HFFc6 (cell line): ENCODE measurements around the gene C10orf71. TPM values are rescaled to one million over a fixed set of nuclear protein-coding genes. Genes with fewer than 3 reads are reported as not detected.

Source experiments
- DNase-seq: peaks from one replicate; pipeline ENCODE4 v3.0.0-alpha.2; 2018
- H3K27ac Mint-ChIP-seq: 2 replicates; pipeline ENCODE4 v1.8.0; 2020; ENCODE audit warnings: mild to moderate bottlenecking, mixed read lengths
- H3K27me3 Mint-ChIP-seq: 2 replicates; pipeline ENCODE4 v1.8.0; 2021; ENCODE audit warnings: mild to moderate bottlenecking, moderate library complexity, mixed read lengths; ENCODE audit not compliant: insufficient read depth
- H3K36me3 Mint-ChIP-seq: 2 replicates; pipeline ENCODE4 v1.8.0; 2021; ENCODE audit warnings: low read depth, mixed read lengths
- H3K4me1 Mint-ChIP-seq: 2 replicates; pipeline ENCODE4 v1.8.0; 2020; ENCODE audit warnings: low read depth, mixed read lengths
- H3K4me3 Mint-ChIP-seq: 2 replicates; pipeline ENCODE4 v1.8.0; 2020; ENCODE audit warnings: mild to moderate bottlenecking, moderate library complexity, mixed read lengths
- H3K9me3 Mint-ChIP-seq: 2 replicates; pipeline ENCODE4 v1.8.0; 2020; ENCODE audit warnings: mild to moderate bottlenecking, mixed read lengths
- total RNA-seq, 6 experiments: library from RNA; stranded (reverse); fragmentation: NEBNext Ultra II Directional; extraction: Animal tissue kit (Norgen Biotek cat#: 25700); gene quantifications; 2 replicates in 1 of 6; 3 replicates in 5 of 6; pipeline ENCODE4 v1.2.3, GENCODE V29; 2021
- TF ChIP-seq, protein P1 (sequence below): fragments of 200-600 bp; sonication (generic); IDR thresholded peaks from 2 replicates; pipeline ENCODE4 v1.5.0; 2021; ENCODE audit warnings: antibody characterized with exemption, mild to moderate bottlenecking

The C10orf71 gene
- total RNA-seq, 6 experiments from 2014 or later, result not detected

DNA sequence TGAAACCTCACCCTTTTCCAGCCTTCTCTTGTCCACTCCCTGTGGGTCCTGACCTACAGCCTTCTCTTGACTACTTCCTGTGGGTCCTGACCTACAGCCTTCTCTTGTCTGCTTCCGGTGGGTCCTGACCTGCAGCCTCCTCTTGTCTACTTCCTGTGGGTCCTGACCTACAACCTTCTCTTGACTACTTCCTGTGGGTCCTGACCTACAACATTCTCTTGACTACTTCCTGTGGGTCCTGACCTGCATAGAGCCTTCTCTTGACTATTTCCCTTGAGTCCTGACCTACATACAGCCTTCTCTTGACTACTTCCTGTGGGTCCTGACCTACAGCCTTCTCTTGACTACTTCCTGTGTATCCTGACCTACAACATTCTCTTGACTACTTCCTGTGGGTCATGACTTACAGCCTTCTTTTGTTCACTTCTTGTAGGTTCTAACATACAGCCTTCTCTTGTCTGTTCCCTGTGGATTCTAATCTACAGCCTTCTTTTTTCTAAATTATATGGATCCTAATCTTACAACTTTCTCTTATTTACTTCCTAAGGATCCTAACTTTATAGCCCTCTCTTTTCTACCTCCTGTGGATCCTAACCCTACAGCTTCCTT, 36.5 kb downstream of the C10orf71 start:
- no peak overlapping the region for H3K27ac Mint-ChIP-seq
- TF ChIP-seq, protein P1, sequence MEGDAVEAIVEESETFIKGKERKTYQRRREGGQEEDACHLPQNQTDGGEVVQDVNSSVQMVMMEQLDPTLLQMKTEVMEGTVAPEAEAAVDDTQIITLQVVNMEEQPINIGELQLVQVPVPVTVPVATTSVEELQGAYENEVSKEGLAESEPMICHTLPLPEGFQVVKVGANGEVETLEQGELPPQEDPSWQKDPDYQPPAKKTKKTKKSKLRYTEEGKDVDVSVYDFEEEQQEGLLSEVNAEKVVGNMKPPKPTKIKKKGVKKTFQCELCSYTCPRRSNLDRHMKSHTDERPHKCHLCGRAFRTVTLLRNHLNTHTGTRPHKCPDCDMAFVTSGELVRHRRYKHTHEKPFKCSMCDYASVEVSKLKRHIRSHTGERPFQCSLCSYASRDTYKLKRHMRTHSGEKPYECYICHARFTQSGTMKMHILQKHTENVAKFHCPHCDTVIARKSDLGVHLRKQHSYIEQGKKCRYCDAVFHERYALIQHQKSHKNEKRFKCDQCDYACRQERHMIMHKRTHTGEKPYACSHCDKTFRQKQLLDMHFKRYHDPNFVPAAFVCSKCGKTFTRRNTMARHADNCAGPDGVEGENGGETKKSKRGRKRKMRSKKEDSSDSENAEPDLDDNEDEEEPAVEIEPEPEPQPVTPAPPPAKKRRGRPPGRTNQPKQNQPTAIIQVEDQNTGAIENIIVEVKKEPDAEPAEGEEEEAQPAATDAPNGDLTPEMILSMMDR, result no peak
- H3K36me3 Mint-ChIP-seq, result no peaks in the 10 kb centered on the region
- no peak overlapping the region for H3K4me3 Mint-ChIP-seq
- no peaks in the 10 kb centered on the region for H3K4me1 Mint-ChIP-seq
- H3K27me3 Mint-ChIP-seq, result peaks cover 16% of the 10 kb centered on the region
- no peaks in the 10 kb centered on the region for H3K9me3 Mint-ChIP-seq
- DNase-seq, result no peak

DNA sequence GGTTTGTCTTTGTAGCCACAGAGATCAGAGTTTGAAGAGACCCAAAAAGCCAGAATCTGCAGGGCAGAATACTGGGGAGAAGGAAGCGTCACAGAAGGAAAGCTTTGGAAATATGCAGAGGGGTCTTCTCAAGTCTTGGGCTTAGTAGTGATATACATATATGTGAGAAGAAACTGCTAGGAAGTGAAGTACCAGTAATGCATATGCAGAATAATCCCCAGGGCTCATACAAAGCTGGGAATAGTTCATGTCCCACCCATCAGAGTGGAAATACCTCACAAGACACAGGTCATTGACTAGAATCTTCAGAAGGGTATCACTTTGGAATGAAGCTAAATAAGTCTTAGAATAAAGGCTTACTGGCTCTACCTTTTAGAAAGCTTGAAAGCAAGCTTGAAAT, 39.6 kb downstream of the C10orf71 start:
- Mint-ChIP-seq H3K9me3 (no peaks in the 10 kb centered on the region), H3K27me3 (peaks cover 25% of the 10 kb centered on the region), H3K4me1 (no peaks in the 10 kb centered on the region), H3K36me3 (no peaks in the 10 kb centered on the region), H3K4me3 (no peak overlapping the region), H3K27ac (no peak overlapping the region)
- no peak for DNase-seq
- TF ChIP-seq, protein P1, result no peak

DNA sequence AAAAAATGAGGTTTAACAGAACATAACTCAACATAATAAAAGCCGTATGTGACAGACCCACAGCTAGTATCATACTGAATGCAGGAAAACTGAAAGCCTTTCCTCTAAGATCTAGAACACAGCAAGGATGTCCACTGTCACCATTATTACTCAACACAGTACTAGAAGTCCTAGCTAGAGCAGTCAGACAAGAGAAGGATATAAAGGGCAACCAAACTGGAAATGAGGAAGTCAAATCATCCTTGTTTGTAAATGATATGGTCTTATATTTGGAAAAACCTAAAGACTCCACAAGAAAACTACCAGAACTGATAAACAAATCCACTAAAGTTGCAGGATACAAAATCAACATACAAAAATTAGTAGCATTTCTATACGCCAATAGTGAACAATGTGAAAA, 45.9 kb downstream of the C10orf71 start:
- Mint-ChIP-seq H3K27me3 (peaks cover 25% of the 10 kb centered on the region), H3K4me1 (no peaks in the 10 kb centered on the region), H3K36me3 (no peaks in the 10 kb centered on the region), H3K27ac (no peak overlapping the region), H3K9me3 (no peaks in the 10 kb centered on the region), H3K4me3 (no peak overlapping the region)
- TF ChIP-seq, protein P1, result no peak
- DNase-seq, result no peak

GRCh38 chr10:49347342-49347741, 48.4 kb downstream of the C10orf71 start:
- no peak for DNase-seq
- Mint-ChIP-seq H3K27me3 (peaks cover 19% of the 10 kb centered on the region), H3K9me3 (no peaks in the 10 kb centered on the region; the same call in 1 of the 2 replicates), H3K27ac (no peak overlapping the region), H3K4me1 (no peaks in the 10 kb centered on the region), H3K36me3 (no peaks in the 10 kb centered on the region), H3K4me3 (no peak overlapping the region)
- TF ChIP-seq, protein P1, result no peak

DNA sequence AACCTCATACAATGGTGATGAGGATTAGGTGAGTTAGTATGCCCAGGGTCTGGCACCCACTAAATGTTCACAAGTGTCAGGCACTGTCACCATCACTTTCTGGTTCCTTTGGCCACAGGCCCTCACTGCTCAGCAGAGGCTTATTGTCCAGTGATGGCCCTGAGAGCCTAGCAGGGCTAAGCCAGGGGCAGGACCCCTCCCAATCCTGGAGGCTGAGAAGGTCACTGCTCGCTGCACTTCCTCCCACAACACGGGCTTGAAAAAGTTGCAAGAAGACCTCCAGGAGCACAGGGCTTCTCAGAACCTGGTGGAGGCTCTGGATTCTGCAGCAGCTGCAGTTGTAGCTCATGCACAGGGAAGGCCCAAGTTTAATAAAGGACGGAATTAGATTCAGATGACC, 48.9 kb downstream of the C10orf71 start:
- Mint-ChIP-seq H3K27me3 (peaks cover 17% of the 10 kb centered on the region), H3K36me3 (no peaks in the 10 kb centered on the region), H3K27ac (no peak overlapping the region), H3K4me3 (no peak overlapping the region), H3K9me3 (no peaks in the 10 kb centered on the region; the same call in 1 of the 2 replicates), H3K4me1 (no peaks in the 10 kb centered on the region)
- DNase-seq, result no peak
- TF ChIP-seq, protein P1, result no peak
